G401.6 (cell line): ENCODE data around the gene KIF26B.
"Not testable (repeated sequence)": the region's sequence is repeated elsewhere in the genome, so short reads cannot be mapped to it uniquely, and the experiment has no call there.

Experiments
- FAIRE-seq: peaks from 2 replicates; lab custom pipeline; 2012; peaks lifted over from hg19 to GRCh38; lab: Jason Lieb, UNC

KIF26B gene

GRCh38 chr1:245283001-245283400 is 128.2 kb downstream of the KIF26B start:
- no peak for FAIRE-seq

- no peak for FAIRE-seq
Measured at GRCh38 chr1:245285168-245285567, 130.4 kb downstream of the KIF26B start.

- FAIRE-seq: no peak
Measured at GRCh38 chr1:245288796-245289195, 134.0 kb downstream of the KIF26B start.

- no peak for FAIRE-seq
Measured at GRCh38 chr1:245290836-245291235, 136.1 kb downstream of the KIF26B start.

GRCh38 chr1:245291351-245291750 is 136.6 kb downstream of the KIF26B start:
- no peak for FAIRE-seq

GRCh38 chr1:245292141-245292540 is 137.4 kb downstream of the KIF26B start:
- FAIRE-seq: no peak

GRCh38 chr1:245292553-245292952 is 137.8 kb downstream of the KIF26B start:
- no peak for FAIRE-seq

GRCh38 chr1:245294020-245294419 is 139.2 kb downstream of the KIF26B start:
- FAIRE-seq: no peak

- FAIRE-seq: no peak
Measured at GRCh38 chr1:245298781-245299180, 144.0 kb downstream of the KIF26B start.

GRCh38 chr1:245301162-245301580 is 146.4 kb downstream of the KIF26B start:
- no peak for FAIRE-seq

- no peak for FAIRE-seq
Measured at GRCh38 chr1:245301921-245302320, 147.1 kb downstream of the KIF26B start.

- FAIRE-seq: no peak
Measured at GRCh38 chr1:245304698-245305097, 149.9 kb downstream of the KIF26B start.

- no peak for FAIRE-seq
Measured at GRCh38 chr1:245306020-245306419, 151.2 kb downstream of the KIF26B start.

GRCh38 chr1:245306628-245307410 is 152.0 kb downstream of the KIF26B start:
- FAIRE-seq: no peak

- FAIRE-seq: no peak
Measured at GRCh38 chr1:245310571-245311531, 156.1 kb downstream of the KIF26B start.

GRCh38 chr1:245311887-245312536 is 157.2 kb downstream of the KIF26B start:
- no peak for FAIRE-seq

GRCh38 chr1:245313576-245313975 is 158.8 kb downstream of the KIF26B start:
- FAIRE-seq: no peak

GRCh38 chr1:245316784-245317183 is 162.0 kb downstream of the KIF26B start:
- FAIRE-seq: no peak

- no peak for FAIRE-seq
Measured at GRCh38 chr1:245317217-245317616, 162.4 kb downstream of the KIF26B start.

GRCh38 chr1:245319094-245319493 is 164.3 kb downstream of the KIF26B start:
- FAIRE-seq: no peak

- FAIRE-seq: no peak
Measured at GRCh38 chr1:245322673-245323072, 167.9 kb downstream of the KIF26B start.

GRCh38 chr1:245323765-245324164 is 169.0 kb downstream of the KIF26B start:
- not testable (repeated sequence) for FAIRE-seq
